A549 treated with RU486 at 1 μM for 4 hours (cell line): Measurements from ENCODE around the gene KIF3C. TPM values are rescaled to one million over a fixed set of nuclear protein-coding genes. Genes with fewer than 3 reads are reported as not detected.

Source experiments
- total RNA-seq: library from RNA; stranded (reverse); fragments of 200-300 nt; extraction: Qiagen RNA extraction; gene quantifications from 5 replicates; pipeline ENCODE4 v1.2.3, GENCODE V29; 2022; ENCODE audit warnings: low read depth

Gene KIF3C
- total RNA-seq, result 48.1 to 60.4 TPM (median 52.5 TPM) in 5 replicates

GRCh38 chr2:25982273-25982967, at the start of gene KIF3C:
KIF3C (minus strand) TSS chr2:25982497; CDS start chr2:25981917, 580 bp downstream.

GRCh38 chr2:25878361-25879132, 103.8 kb downstream of the KIF3C start, which contains the start of gene ASXL2:
ASXL2 (minus strand) TSS chr2:25878487; CDS start chr2:25878222, 265 bp downstream.

Other genes with a start within 250 kb of the KIF3C start
- 9.2 to 15.1 TPM (median 14.7 TPM) in 5 replicates for gene ASXL2, start 104.0 kb downstream of the KIF3C start, total RNA-seq
- 264 to 376 TPM (median 304 TPM) in 5 replicates for gene RAB10, start 51.6 kb upstream of the KIF3C start, total RNA-seq
- gene GAREM2, start 190.6 kb upstream of the KIF3C start, total RNA-seq, result 5.6 to 9.7 TPM (median 7.0 TPM) in 5 replicates